HG02943 (cell line): ENCODE results near the gene DCUN1D2.
"Not testable (repeated sequence)": the region's sequence is repeated elsewhere in the genome, so short reads cannot be mapped to it uniquely, and the experiment has no call there.

Experiments used
- ATAC-seq: cut with Tn5 transposase; IDR thresholded peaks from one replicate; pipeline ENCODE4 v1.9.1; 2021; ENCODE audit warnings: mild to moderate bottlenecking, low read depth, moderate library complexity; ENCODE audit not compliant: unreplicated experiment

DCUN1D2 gene

DNA sequence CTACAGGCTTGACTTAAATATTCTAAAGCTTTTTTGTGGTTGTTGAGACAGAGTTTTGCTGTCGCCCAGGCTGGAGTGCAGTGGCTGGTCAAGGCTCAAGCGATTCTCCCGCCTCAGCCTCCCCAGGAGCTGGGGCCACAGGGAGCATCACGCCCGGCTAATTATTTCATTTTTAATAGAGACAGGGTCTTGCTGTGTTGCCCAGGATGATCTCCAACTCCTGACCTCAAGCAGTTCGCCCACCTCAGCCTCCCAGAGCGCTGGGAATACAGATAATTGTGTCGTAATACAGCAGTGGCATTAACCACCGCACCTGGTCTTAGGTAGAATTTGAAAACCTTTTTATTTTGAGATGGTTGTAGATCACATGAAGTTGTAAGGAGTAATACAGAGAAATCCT is 1.5 kb upstream of the DCUN1D2 start:
- ATAC-seq = no peak

DNA sequence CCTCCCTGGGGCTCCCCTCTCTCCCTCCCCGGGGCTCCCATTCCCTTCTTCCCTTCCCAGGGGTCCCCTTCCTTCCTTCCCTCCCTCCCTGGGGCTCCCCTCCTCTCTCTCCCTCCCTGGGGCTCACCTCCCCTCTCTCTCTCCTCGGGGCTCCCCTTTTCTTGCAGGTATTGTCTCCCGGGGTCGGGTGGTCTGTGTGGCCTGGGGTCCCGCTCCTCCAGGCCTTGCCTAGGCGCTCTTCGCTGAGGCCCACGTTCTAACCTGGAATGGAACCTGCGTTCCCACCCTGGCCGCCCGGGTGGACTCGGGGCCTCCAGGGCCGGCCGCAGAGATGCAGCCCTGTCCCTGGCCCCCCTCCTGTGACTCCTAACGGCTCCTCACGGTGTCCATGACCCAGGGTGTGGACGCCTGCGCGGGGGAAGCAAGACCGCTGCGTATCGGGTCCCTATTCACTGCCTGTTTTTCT is 940 bp upstream of the DCUN1D2 start:
- no peak for ATAC-seq

DNA sequence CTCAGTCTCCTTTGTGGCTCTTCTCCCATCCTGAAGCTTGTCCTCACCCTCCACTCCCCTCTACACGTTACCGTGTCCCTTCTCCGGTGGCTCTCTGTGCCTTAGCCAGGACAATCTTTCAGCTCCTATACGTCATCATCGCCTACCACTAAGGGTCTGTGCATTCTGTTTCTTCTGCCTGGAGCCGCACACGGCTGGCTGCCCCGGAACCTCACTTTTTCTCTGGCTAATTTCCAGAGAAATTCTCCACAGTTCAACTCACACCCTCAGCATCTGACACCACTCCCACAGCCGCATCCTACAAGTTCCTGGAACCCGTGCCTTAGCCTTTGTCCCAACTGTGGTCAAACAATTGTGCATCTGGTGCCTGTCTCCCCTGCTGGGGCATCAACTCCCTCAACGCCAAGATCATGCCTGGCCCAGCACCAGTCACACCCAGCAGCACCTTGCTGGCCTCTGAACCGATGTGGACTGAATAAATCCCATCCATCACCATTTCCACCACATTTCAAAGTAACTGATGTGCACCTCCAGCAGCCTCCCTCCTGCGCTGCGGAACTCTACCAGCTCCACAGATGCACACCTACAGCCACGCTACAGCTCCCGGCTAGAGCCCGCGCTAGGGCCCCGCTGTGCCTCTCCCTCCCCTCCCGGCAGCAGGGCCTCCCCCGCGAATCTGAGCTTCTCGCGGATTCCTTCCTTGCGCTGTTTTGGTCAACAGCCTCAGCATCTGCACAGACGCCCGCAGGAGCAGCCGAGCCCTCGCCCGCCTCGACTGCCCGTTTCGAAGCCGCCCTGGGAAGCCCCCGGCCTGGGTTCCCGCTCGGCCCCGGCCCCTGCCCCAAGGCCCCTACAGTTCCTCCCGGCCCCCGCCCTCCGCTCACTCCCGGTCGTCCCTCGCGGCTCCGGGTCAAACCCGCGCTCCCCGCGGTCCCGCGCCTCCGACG is 689 bp downstream of the DCUN1D2 start:
- peak; percentile 19 for ATAC-seq

DNA sequence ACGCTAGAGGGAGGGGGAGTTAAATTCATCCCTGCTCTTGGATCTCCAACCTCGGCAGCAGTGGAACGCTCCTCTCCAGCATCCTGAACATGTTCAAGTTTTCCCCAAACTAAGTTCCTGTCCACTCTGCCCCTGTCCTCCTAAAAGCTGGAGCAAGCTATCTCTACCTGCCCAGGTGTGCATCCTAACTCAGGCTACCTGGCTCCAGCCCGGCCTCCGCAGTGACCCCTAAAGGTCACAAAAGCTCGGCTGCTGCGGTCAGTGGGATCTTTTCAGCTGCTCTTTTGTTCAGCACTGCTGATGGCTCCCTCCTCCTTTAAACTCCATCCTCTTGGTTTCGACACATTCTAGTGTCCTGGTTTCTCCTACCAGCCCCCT is 1.4 kb downstream of the DCUN1D2 start:
- ATAC-seq = no peak

DNA sequence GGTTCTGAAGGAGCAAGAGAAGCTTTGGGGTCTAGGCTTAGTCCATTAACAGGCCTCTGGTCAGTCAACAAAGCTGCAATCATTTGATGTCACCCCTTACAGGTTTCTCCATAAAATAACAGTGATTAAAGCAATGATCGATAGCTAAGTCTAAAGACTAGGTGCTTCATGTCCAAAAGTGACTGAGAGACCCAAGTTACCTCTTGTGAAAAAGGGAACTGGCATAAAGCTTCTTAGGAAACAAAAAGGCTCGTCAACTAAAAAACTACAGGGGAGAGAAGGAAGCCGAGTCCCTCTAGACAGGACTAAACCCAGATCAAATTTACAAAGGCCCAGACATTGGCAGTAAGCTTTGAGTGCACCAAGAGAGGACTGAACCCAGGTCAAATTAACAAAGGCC is 2.2 kb downstream of the DCUN1D2 start:
- ATAC-seq = no peak

DNA sequence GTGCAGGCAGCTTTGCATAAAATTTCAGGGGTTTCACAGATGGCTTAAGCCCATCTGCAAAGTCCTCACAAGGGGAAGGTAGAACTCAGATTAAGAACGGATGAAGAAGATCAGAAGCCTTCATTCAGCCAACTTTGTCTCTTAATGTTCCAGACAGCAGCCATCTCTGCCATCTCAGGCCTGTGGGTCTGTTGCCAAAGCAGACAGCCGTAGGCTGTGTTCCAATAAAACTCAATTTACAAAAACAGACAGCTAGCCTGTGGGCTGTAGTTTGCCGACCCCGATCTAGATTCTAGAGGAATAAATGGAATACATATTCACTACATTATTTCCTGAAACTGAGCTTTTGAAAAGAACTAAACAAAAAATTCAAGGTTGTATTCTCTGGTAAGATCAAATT is 3.8 kb downstream of the DCUN1D2 start:
- ATAC-seq = no peak

DNA sequence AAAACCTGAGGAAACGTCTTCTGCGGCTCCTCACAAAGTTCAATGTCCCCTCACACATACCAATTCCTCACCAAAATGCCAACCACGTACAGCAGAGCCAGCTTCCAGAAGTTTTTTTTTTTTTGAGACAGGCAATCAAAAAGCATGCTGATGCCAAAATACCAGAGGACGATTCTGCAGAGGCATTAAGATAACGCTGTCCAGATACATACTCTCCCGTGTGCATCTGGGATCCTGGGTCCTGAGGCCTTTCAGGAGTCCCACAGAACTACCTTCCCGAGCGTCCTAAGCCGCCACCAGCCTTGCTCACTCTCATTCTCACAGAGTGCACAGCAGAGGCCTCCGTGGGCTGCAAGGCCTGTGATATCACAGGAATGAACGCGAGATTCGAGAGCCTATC is 5.0 kb downstream of the DCUN1D2 start:
- ATAC-seq = no peak

DNA sequence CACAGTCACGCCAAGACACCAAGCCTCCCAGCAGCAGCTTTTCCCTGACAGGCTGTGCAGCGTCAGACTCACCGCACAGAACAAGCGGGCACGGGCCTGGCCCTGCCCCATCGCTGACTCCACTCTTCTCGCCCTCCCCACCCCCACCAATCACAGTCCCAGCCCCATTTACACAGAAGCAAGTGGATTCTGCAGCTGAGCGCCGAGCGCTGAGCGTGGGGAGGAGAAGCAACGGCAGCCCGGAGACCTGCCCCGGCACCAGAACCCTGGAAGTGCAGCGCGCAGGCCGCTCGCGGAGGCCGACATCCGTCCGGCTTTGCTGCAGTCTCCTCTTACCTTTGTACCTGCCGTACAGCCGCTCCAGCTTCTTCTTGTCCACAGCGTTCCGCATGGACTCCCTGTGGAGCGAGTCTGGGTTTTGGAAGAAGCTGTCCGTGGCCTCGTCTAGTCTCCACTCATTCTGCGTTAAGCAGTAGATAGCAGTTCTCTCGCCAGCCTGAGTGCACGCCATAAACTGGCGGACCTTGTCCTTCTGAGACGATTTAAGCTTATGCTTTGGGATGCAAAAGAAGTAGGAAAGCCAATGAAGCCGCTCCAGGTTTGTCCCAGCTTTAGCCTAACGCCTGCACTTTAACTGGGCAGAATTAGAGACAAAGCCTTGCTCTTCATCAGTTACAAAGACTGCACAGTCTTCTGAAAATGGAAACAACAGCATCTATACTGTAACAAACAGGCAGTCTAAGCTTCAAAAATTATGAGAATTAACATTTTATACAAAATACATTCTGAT is 6.8 kb downstream of the DCUN1D2 start:
- no peak for ATAC-seq

DNA sequence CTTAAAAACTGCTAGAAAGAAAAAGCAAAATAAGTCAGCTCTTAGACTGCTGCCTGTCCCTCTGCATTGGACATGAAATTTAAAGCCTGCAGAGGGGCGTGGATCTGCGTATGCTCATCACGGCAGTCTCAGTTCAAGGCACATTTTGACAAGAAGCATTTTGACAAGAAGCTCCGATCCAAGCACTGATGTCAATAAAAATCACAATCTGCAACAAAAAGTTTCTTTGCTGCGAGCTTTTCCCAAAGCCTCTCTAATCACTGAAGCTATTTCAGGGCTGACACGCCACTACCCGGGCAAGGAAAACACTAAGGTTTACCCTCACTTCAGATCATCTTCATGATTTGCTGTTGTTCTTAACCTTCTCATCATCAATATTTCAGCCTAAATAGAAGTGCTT is 7.4 kb downstream of the DCUN1D2 start:
- no peak for ATAC-seq

DNA sequence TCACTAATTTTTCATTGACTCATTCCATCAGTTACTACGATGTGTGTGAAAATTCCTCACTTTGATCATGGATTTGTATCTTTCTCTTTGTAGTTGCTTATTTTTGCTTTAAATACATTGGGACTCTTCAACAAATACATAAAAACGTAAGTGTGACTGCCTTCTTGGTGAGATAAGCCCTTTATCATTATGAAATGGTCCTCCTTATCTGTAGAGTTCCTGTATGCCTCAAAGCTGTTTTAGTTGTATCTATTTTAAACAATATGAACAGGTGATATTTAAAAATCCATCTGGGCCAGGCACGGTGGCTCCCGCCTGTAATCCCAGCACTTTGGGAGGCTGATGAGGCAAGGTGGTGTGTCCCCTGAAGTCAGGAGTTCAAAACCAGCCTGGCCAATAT is 11.3 kb downstream of the DCUN1D2 start:
- ATAC-seq = no peak

DNA sequence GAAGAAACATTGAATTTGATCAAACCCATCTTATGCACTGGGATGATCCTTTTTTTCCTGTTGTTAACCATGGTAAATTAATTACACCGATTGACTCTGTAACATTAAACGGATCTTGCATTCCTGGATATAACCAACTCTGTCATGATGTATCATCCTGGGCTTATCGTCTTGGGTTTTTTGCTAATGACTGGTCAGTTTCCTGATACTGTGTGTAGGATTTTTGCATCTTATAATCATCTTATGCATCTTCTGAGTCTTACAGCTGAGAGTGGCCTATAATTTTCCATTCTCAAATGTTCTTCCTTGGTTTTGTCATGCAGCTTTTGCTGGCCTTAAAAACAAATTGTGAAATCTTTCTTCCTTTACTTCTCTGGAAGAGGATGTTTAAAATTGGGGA is 12.8 kb downstream of the DCUN1D2 start:
- no peak for ATAC-seq

DNA sequence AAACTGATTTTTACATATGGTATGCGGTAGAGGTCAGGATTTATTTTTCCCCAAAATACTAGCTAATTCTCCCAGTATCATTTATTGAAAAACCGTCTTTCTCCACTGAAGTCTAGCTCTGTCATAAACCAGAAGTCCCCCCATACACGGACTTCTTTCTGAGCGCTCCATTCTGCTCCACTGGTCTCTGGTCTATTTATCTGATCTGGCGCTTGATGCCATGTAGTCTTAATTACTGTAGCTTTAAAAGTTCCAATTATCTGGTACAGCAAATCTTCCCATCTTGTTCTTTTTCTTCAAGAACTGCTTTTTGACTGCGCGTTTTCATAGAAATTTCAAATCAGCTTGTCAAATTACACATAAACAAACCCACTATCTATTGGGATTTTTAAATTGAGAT is 13.7 kb downstream of the DCUN1D2 start:
- no peak for ATAC-seq

DNA sequence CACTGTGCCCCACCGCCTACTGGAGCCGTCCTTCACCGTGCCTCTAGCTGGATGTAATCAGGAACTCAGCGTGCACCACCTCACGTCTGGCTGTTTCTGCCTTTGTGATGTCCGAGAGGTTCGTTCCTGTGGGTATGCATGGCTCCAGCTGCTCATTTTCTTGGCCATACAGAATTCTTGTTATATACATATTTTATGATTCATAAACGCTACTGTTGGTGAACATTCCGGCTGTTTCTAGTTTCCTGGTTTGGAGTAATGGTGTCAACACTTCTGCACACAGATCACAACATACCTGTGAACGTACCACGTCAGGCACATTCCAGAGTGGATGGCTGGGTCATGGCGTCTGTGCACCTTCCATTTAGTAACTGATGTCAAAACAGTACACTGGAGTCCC is 14.6 kb downstream of the DCUN1D2 start:
- no peak for ATAC-seq

DNA sequence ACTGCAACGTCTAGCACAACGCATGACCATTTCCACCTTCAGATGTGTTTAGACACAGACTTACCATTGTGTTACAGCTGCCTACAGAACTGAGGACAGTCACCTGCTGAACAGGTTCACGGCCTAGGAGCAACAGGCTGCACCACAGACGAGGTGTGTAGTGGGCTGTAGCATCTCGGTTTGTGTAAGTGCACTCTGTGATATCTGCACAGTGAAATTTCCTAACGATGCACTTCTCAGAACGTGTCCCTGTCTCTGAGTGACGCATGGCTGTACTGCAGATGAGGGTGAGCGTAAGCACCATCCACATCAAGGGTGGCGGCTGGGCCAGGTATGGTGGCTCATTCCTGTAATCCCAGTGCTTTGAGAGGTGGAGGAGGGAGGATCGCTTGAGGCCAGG is 15.2 kb downstream of the DCUN1D2 start:
- ATAC-seq = no peak

DNA sequence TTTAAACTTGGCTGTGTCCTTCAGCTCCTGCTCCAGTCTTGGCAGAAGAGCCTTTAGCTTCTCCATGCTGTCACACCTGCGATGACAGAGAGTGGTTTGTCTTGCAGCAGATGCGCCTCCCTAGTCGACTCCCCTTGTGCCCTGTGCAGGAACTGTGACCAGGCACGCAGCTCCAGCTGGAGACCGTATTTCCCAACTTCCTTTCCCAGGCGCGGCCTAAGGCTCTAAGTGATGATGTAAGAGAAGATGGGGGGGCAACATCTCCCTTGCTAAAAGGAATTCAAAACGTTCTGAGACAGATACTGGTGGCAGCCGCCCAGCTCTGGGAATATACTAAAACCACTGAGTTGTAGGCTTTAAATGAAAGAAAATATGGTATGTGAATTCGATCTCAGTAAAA is 16.3 kb downstream of the DCUN1D2 start:
- ATAC-seq = no peak

DNA sequence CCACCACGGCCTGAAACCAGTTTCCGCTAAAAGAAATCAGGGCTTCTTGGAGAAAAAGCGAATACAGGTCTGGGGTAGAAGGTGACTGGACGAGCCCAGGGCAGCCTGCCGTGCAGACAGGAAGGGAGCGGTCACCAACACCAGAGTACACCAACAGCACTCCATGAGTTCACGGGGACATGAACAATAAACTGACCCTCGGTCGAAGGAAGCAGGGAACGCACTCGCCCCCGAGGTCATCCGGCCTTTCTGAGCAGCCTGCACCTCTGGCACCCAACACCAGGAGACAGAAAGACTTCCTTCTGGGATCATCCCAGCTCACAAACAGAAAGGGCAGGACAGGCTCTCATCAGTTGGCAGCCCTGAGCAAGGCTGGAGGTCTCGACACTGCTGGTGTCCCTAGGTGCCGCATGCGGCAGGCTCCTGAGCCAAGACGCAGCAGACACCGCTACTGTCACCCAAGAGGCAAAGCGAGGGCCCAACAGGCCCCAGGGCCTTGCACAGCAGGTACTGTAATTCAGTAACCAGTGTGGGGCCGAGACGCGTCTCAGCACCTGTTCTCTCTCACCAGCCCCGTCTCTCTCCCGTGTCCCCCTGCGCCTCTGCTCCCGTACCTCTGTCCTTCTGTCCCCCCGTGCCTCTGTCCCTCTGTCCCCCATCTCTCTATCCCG is 18.0 kb downstream of the DCUN1D2 start:
- ATAC-seq = no peak

DNA sequence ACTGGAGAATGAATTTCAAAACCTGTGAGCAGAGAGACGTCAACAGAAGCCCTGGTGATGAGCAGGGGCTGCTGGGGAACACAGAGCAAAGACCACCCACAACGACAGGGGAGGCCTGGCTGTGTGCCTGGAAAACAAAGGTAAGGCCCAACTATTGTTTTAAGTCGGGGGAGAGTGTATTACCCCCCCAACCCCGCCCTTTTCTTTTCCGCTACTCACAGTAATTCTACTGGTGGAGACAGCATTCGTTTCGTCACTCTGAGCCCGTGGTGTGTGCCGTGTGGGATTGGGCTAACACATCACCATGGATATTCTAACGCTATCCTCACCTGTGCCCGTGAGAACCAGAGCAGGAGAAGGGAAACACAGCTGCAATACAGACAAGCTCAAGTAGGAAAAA is 18.7 kb downstream of the DCUN1D2 start:
- ATAC-seq = no peak

DNA sequence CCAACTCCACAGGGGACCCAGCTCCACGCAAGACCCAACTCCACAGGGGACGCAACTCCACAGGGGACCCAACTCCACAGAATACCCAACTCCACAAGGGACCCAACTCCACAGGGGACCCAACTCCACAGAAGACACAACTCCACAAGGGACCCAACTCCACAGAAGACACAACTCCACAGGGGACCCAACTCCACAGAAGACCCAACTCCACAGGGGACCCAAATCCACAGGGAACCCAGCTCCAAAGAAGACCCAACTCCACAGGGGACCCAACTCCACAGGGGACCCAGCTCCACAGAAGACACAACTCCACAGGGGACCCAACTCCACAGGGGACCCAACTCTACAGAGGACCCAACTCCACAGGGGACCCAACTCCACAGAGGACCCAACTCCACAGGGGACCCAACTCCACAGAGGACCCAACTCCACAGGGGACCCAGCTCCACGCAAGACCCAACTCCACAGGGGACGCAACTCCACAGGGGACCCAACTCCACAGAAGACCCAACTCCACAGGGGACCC is 19.8 kb downstream of the DCUN1D2 start:
- not testable (repeated sequence) for ATAC-seq

DNA sequence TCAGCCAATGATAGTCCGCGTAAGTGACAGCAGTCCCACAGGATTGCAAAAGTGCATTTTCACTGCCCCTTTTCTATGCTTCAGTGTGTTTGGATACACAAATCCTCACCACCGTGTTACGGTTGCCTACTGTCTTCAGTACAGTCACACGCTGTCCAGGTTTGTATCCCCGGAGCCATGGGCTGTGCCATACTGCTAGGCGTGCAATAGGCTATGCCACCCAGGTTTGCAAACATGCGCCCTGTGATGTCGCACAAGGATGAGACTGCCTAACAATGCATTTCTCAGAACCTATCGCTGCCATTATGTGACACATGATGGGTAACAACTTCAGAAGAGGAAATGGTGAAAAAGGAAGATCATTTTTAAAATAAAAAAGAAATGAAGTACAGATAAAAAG is 20.4 kb downstream of the DCUN1D2 start:
- no peak for ATAC-seq

DNA sequence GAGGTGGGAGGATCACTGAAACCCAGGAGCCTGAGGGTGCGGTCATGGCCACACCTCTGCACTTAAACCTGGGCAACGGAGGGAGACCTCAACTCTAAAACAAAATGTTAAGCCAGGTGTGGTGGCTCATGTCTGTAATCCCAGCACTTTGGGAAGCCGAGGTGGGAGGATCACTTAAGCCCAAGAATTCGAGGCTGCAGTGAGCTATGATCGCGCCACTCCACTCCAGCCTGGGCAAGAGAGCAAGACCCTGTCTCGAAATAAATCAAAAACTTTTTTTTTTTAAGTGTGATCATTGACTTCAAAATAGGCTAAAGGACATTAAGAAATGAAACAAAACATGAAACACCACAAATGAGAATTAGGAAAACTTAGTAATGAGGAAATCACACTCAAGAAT is 20.9 kb downstream of the DCUN1D2 start:
- ATAC-seq = no peak
